GM12891 (cell line): ENCODE measurements around the gene NT5DC2.

Experiments
- DNase-seq: peaks from one replicate; pipeline ENCODE4 v3.0.0; 2011; ENCODE audit warnings: low spot score; ENCODE audit not compliant: insufficient read length
- FAIRE-seq: peaks from 2 replicates; lab custom pipeline; 2011; peaks lifted over from hg19 to GRCh38; lab: Jason Lieb, UNC
- PAX5 ChIP-seq: IDR thresholded peaks from 2 replicates; pipeline ENCODE4 v1.6.1; 2011; ENCODE audit warnings: low read length, moderate library complexity, mild to moderate bottlenecking; ENCODE audit not compliant: insufficient read depth, severe bottlenecking
- POLR2A ChIP-seq: IDR thresholded peaks from 2 replicates; pipeline ENCODE4 v1.6.1; 2011; ENCODE audit warnings: low read depth, low read length, control low read depth
- POLR2AphosphoS5 ChIP-seq: IDR thresholded peaks from 2 replicates; pipeline ENCODE4 v1.6.1; 2011; ENCODE audit warnings: low read depth, low read length, control low read depth
- POU2F2 ChIP-seq: IDR thresholded peaks from 2 replicates; pipeline ENCODE4 v1.6.1; 2011; ENCODE audit warnings: low read depth, mild to moderate bottlenecking, control low read depth, low read length, moderate library complexity
- SPI1 ChIP-seq: IDR thresholded peaks from 2 replicates; pipeline ENCODE4 v1.6.1; 2011; ENCODE audit warnings: low read depth, low read length, control low read depth
- TAF1 ChIP-seq: IDR thresholded peaks from 2 replicates; pipeline ENCODE4 v1.6.1; 2011; ENCODE audit warnings: low read depth, low read length, control low read depth

NT5DC2 gene

GRCh38 chr3:52555056-52555455, 21.4 kb upstream of the NT5DC2 start:
- DNase-seq = no peak
- FAIRE-seq = no peak
- no peak for TF ChIP-seq TAF1
- no peak for TF ChIP-seq SPI1
- no peak for TF ChIP-seq POU2F2
- no peak for TF ChIP-seq POLR2A
- no peak for TF ChIP-seq POLR2AphosphoS5
- TF ChIP-seq PAX5 = no peak

GRCh38 chr3:52554026-52554755, 20.5 kb upstream of the NT5DC2 start:
- no peak for FAIRE-seq
- no peak for TF ChIP-seq TAF1
- no peak for TF ChIP-seq POU2F2
- TF ChIP-seq POLR2AphosphoS5 = no peak
- TF ChIP-seq PAX5 = no peak
- no peak for TF ChIP-seq SPI1
- no peak for TF ChIP-seq POLR2A

GRCh38 chr3:52552089-52552488, 18.4 kb upstream of the NT5DC2 start:
- TF ChIP-seq POLR2A = no peak
- no peak for TF ChIP-seq PAX5
- no peak for TF ChIP-seq SPI1
- no peak for DNase-seq

More at GRCh38 chr3:52554026-52554755, 20.5 kb upstream of the NT5DC2 start:
- no peak for DNase-seq

GRCh38 chr3:52551118-52551517, 17.5 kb upstream of the NT5DC2 start:
- no peak for FAIRE-seq
- TF ChIP-seq POLR2AphosphoS5 (no peak), POU2F2 (no peak), PAX5 (no peak), SPI1 (no peak), TAF1 (no peak), POLR2A (no peak)
- no peak for DNase-seq

More at GRCh38 chr3:52552089-52552488, 18.4 kb upstream of the NT5DC2 start:
- FAIRE-seq = no peak

- DNase-seq (no peak), FAIRE-seq (no peak)
- TF ChIP-seq SPI1 (no peak), POU2F2 (no peak), TAF1 (no peak), POLR2AphosphoS5 (no peak), POLR2A (no peak), PAX5 (no peak)
These were observed 13.5 kb upstream of the NT5DC2 start for GRCh38 chr3:52547143-52547542.

- TF ChIP-seq PAX5 (no peak), POLR2A (no peak), TAF1 (no peak), POLR2AphosphoS5 (no peak), SPI1 (no peak), POU2F2 (no peak)
- DNase-seq = no peak
- FAIRE-seq = no peak
These were observed 12.6 kb upstream of the NT5DC2 start for GRCh38 chr3:52546111-52546901.

- DNase-seq = no peak
- no peak for FAIRE-seq
- TF ChIP-seq SPI1 (no peak), POLR2AphosphoS5 (no peak), POU2F2 (no peak), TAF1 (no peak), POLR2A (no peak), PAX5 (no peak)
These were observed 11.3 kb upstream of the NT5DC2 start for GRCh38 chr3:52544937-52545336.

GRCh38 chr3:52541050-52541449, 7.4 kb upstream of the NT5DC2 start:
- DNase-seq = no peak
- FAIRE-seq = no peak
- TF ChIP-seq POLR2AphosphoS5 = no peak
- no peak for TF ChIP-seq TAF1
- no peak for TF ChIP-seq SPI1
- TF ChIP-seq POU2F2 = no peak
- no peak for TF ChIP-seq PAX5
- no peak for TF ChIP-seq POLR2A

- DNase-seq (no peak), FAIRE-seq (no peak)
- no peak for TF ChIP-seq POLR2AphosphoS5
- no peak for TF ChIP-seq PAX5
- no peak for TF ChIP-seq SPI1
- TF ChIP-seq POU2F2 = no peak
- no peak for TF ChIP-seq POLR2A
- TF ChIP-seq TAF1 = no peak
These were observed 5.5 kb upstream of the NT5DC2 start for GRCh38 chr3:52539010-52539653.
